ENCODE results near the gene MMP24. TPM values are rescaled to one million over a fixed set of nuclear protein-coding genes. Genes with fewer than 3 reads are reported as not detected.

MMP24 gene
- total and polyA plus RNA-seq, 8 donors, result 0.15 to 6.2 (median 1.6) TPM; not detected in 2

DNA sequence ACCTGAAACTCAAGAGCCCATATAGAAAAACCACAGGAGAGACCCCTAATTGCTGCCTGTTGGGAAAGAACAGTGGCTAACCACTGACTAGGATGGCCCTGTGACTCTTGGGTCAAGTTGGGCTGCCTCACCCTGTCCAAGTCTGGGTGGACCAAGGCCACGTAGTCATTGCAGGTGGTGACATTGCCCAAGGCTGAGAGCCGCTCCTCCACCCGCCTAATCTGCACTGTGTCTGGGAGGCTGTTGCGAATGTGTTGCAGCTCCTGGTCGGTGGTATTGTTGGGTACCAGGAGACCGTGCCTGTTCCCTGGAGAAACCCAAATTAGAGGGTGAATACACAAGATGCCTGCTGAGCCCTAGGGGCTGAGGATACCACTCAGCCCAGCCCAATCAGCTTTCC, 54.0 kb downstream of the MMP24 start:
- WGBS, 5 donors, result 89 to 98% (median 95%) methylated on average over 5 to 6 of the region's 6 CpGs
- Histone ChIP-seq H3K27me3 (no peaks in the 10 kb centered on the region), H3K27ac (peak overlapping the region in 4 of 5 donors; percentile 96 to 99 (median 99)), H3K4me3 (no peak overlapping the region), H3K36me3 (peaks cover 21 to 59% (median 47%) of the 10 kb centered on the region in 4 donors), H3K4me1 (peaks cover 29 to 79% (median 70%) of the 10 kb centered on the region in 4 donors), H3K9me3 (no peaks in the 10 kb centered on the region)
- intact Hi-C loops (cut with DNase I; ENCODE audit: low total_unique reads), result no loop called here
- TF ChIP-seq POLR2A (IDR thresholded peaks at IDR 0.05) (no peak), EP300 (IDR thresholded peaks at IDR 0.05) (no peak), POLR2AphosphoS5 (IDR thresholded peaks at IDR 0.05) (no peak)
- TF ChIP-seq, protein P1, sequence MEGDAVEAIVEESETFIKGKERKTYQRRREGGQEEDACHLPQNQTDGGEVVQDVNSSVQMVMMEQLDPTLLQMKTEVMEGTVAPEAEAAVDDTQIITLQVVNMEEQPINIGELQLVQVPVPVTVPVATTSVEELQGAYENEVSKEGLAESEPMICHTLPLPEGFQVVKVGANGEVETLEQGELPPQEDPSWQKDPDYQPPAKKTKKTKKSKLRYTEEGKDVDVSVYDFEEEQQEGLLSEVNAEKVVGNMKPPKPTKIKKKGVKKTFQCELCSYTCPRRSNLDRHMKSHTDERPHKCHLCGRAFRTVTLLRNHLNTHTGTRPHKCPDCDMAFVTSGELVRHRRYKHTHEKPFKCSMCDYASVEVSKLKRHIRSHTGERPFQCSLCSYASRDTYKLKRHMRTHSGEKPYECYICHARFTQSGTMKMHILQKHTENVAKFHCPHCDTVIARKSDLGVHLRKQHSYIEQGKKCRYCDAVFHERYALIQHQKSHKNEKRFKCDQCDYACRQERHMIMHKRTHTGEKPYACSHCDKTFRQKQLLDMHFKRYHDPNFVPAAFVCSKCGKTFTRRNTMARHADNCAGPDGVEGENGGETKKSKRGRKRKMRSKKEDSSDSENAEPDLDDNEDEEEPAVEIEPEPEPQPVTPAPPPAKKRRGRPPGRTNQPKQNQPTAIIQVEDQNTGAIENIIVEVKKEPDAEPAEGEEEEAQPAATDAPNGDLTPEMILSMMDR (IDR thresholded peaks at IDR 0.05), result no peak
- DNase-seq, result no peak

DNA sequence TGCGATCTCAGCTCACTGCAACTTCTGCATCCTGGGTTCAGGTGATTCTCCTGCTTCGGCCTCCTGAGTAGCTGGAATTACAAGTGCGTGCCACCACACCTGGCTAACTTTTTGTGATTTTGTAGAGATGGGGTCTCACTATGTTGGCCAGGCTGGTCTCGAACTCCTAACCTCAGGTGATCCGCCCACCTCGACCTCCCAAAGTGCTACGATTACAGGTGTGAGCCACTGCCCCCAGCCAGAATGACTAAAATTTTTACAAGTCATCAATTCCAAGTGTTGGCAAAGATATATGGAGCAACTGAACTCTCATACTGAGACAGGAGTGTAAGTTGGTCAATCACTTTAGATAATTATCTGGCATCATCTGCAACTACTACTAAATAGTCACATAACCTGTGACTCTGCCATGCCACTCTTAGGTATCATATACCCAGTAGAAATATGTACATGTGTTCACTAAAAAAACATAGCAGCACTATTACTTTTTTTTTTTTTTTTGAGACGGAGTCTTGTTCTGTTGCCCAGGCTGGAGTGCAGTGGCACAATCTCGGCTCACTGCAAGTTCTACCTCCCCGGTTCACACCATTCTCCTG, 55.1 kb downstream of the MMP24 start:
- Histone ChIP-seq H3K4me3 (no peak overlapping the region), H3K27ac (no peak overlapping the region), H3K9me3 (no peaks in the 10 kb centered on the region), H3K4me1 (peaks cover 26 to 69% (median 61%) of the 10 kb centered on the region in 4 donors), H3K36me3 (peaks cover 21 to 49% (median 39%) of the 10 kb centered on the region in 4 donors), H3K27me3 (no peaks in the 10 kb centered on the region)
- DNase-seq, result no peak
- intact Hi-C loops (cut with DNase I; ENCODE audit: low total_unique reads), result no loop called here
- 96 to 98% (median 97%) methylated on average over 10 of the region's 10 CpGs for WGBS, 5 donors
- TF ChIP-seq POLR2AphosphoS5 (IDR thresholded peaks at IDR 0.05), result no peak
- TF ChIP-seq POLR2A (IDR thresholded peaks at IDR 0.05), result no peak
- TF ChIP-seq, protein P1 (IDR thresholded peaks at IDR 0.05), result no peak
- no peak for TF ChIP-seq EP300 (IDR thresholded peaks at IDR 0.05)

DNA sequence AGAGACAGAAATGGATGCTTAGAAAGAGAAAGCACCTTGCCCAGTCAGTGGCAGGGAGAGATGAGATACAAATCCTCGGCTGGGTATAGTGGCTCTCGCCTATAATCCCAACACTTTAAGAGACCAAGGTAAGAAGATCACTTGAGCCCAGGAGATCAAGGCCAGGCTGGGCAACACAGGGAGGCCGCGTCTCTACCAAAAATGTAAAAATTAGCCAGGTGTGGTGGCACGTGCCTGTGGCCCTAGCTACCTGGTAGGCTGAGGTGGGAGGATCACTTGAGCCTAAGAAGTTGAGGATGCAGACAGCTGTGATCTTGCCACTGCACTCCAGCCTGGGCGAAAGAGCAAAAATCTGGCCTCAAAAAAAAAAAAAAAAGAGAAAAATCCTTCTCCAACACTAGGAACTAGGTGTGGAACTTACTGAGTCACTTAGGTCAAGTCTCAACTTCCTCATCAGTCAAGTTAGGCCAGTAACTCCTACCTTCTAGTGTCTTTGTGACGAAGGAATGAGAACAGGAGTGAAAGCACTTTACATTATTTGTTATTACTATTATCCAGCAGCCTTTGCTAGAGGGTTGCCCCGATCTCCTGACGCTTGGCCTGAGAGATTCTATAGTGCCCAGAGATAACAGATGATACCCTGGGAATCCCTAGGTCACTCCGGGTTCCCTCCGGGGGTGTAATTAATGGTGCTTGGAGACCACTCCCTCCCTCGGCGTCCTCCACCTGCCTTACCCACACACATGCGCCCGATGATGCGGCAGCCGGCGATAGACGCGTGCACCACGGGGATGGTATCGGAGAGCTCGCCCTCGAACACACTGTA, 57.2 kb downstream of the MMP24 start:
- no peak for TF ChIP-seq POLR2A (IDR thresholded peaks at IDR 0.05)
- TF ChIP-seq, protein P1 (IDR thresholded peaks at IDR 0.05), result no peak
- TF ChIP-seq EP300 (IDR thresholded peaks at IDR 0.05), result no peak
- TF ChIP-seq POLR2AphosphoS5 (IDR thresholded peaks at IDR 0.05), result no peak
- Histone ChIP-seq H3K4me3 (peak overlapping the region; percentile 62 to 96 (median 90)), H3K4me1 (peaks cover 14 to 54% (median 48%) of the 10 kb centered on the region in 4 donors), H3K9me3 (no peaks in the 10 kb centered on the region), H3K27me3 (no peaks in the 10 kb centered on the region), H3K36me3 (peaks cover 21 to 44% (median 37%) of the 10 kb centered on the region in 4 donors), H3K27ac (peak overlapping the region; percentile 80 to 91 (median 88))
- WGBS, 5 donors, result 15 to 32% (median 17%) methylated on average over 13 to 24 of the region's 24 CpGs
- DNase-seq, result no peak
- intact Hi-C loops (cut with DNase I; ENCODE audit: low total_unique reads), result no loop called here

DNA sequence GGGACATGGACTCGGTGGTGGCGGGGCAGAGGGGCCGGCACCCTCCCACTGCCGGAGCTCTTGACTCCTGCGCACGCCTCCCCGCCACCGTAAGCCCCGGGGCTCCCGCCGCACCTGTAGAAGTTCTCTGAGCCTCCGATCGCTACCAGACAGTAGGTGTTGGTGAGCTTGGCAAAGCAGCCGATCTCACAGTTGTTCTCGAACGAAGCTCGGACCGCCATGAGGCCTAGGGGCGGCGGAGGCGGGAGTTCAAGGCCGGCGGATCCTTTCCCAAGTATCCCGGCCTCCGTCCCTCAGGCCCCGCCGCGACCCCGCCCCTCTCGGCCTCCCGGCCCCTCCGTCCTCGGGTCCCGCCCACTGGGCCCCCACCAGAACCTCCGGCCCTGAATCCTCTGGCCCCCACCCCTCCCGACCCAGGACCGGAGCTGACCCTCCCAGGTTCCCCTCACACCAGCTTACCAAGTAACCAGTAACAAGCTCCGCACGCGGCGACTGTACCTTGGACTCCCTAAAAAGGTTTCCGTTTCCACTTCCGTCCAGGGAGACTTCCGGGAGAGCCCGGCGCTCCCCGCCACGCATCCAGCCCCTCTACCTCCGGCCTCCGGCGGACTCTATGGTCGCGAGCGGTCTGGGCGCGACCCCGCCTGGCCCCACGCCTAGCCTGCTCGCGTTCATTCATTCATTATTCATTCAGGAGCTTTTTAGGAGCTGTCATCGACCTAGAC, 57.9 kb downstream of the MMP24 start, which contains the start of gene EIF6:
Gene EIF6, minus strand, starts transcription at position 506 of the 725 bp plus-strand sequence. Its CDS starts 285 bp downstream, at position 221.
- peaks cover 17 to 36% (median 29%) of the 10 kb centered on the region in 4 donors for H3K36me3 ChIP-seq
- WGBS, 5 donors, result 0 to 2% (median 1%) methylated on average over 31 to 61 of the region's 61 CpGs
- H3K9me3 ChIP-seq, result no peaks in the 10 kb centered on the region
- H3K4me3 ChIP-seq, result peak within 1 kb of the TSS; percentile 62 to 96 (median 90)
- TF ChIP-seq, protein P1 (IDR thresholded peaks at IDR 0.05), result no peak
- TF ChIP-seq POLR2AphosphoS5 (IDR thresholded peaks at IDR 0.05) (peak in 2 of 3 donors; percentile 68 to 75), EP300 (IDR thresholded peaks at IDR 0.05) (no peak), POLR2A (IDR thresholded peaks at IDR 0.05) (no peak)
- peaks cover 11 to 46% (median 43%) of the 10 kb centered on the region in 4 donors for H3K4me1 ChIP-seq
- DNase-seq, result peak; percentile 82 to 96
- H3K27me3 ChIP-seq, result no peaks in the 10 kb centered on the region
- H3K27ac ChIP-seq, result peak within 1 kb of the TSS; percentile 80 to 91 (median 88)
- intact Hi-C loops (cut with DNase I; ENCODE audit: low total_unique reads), result no loop called here
